Measurements from ENCODE around the gene ANTXR1. TPM values are rescaled to one million over a fixed set of nuclear protein-coding genes. Genes with fewer than 3 reads are reported as not detected.

Gene ANTXR1
- polyA plus RNA-seq, 1 experiment, result 87.1 TPM

GRCh38 chr2:69203166-69203985 is 190.4 kb downstream of the ANTXR1 start:
- TF ChIP-seq CTCF (IDR thresholded peaks at IDR 0.05; ENCODE audit: insufficient read depth, low read depth, low read length), result no peak
- POLR2A ChIA-PET, result no interaction called here
- no peak for DNase-seq (ENCODE audit: low read depth)
- peaks cover 6% of the 10 kb centered on the region for H3K36me3 ChIP-seq (ENCODE audit: control insufficient read depth, insufficient read depth, low read length)
- no peak overlapping the region for H3K4me3 ChIP-seq (ENCODE audit: low read depth, low read length)
- no peaks in the 10 kb centered on the region for H3K27me3 ChIP-seq (ENCODE audit: control insufficient read depth, insufficient read depth, low read length)
- CTCF ChIA-PET, result no interaction called here

DNA sequence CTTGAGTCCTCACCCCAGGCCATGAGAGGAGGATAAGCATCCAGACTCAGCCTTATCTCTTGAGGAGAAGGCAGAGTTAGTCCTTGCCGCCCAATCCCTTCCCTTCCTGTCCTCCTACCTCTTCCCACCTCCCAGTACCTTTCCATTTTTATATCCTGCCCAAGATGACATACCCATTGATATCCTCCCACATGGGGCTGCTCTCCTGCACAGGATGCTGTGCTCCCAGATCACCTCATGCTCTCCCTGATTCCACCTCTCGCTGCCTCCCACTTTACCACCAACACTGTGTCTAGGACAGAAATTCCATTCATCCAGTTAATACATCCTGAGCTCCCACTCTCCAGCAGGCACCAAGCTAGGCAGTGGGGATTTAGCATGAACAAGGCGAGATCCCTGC is 191.7 kb downstream of the ANTXR1 start:
- ChIA-PET POLR2A (no interaction called here), CTCF (interaction anchor here (1.2 kb wide), 1 partner anchor 102 kb away, joined by 3 read pairs; no protein-coding TSS in a partner anchor)
- no peak for DNase-seq (ENCODE audit: low read depth)
- Histone ChIP-seq H3K27me3 (ENCODE audit: control insufficient read depth, insufficient read depth, low read length) (no peaks in the 10 kb centered on the region), H3K4me3 (ENCODE audit: low read depth, low read length) (no peak overlapping the region), H3K36me3 (ENCODE audit: control insufficient read depth, insufficient read depth, low read length) (peaks cover 7% of the 10 kb centered on the region)
- no peak for TF ChIP-seq CTCF (IDR thresholded peaks at IDR 0.05; ENCODE audit: insufficient read depth, low read depth, low read length)

- no peak overlapping the region for H3K4me3 ChIP-seq (ENCODE audit: low read depth, low read length)
- no peaks in the 10 kb centered on the region for H3K27me3 ChIP-seq (ENCODE audit: control insufficient read depth, insufficient read depth, low read length)
- no peak for TF ChIP-seq CTCF (IDR thresholded peaks at IDR 0.05; ENCODE audit: insufficient read depth, low read depth, low read length)
- ChIA-PET CTCF (interaction anchor here (1.2 kb wide), 1 partner anchor 101 kb away, joined by 3 read pairs; no protein-coding TSS in a partner anchor), POLR2A (no interaction called here)
- DNase-seq (ENCODE audit: low read depth), result no peak
- H3K36me3 ChIP-seq (ENCODE audit: control insufficient read depth, insufficient read depth, low read length), result peaks cover 7% of the 10 kb centered on the region
These were observed 192.1 kb downstream of the ANTXR1 start for GRCh38 chr2:69205076-69205475.

GRCh38 chr2:69205491-69205890 is 192.5 kb downstream of the ANTXR1 start:
- ChIA-PET CTCF (no interaction called here), POLR2A (no interaction called here)
- Histone ChIP-seq H3K4me3 (ENCODE audit: low read depth, low read length) (no peak overlapping the region), H3K36me3 (ENCODE audit: control insufficient read depth, insufficient read depth, low read length) (peaks cover 7% of the 10 kb centered on the region), H3K27me3 (ENCODE audit: control insufficient read depth, insufficient read depth, low read length) (no peaks in the 10 kb centered on the region)
- no peak for TF ChIP-seq CTCF (IDR thresholded peaks at IDR 0.05; ENCODE audit: insufficient read depth, low read depth, low read length)
- no peak for DNase-seq (ENCODE audit: low read depth)

- Histone ChIP-seq H3K36me3 (ENCODE audit: control insufficient read depth, insufficient read depth, low read length) (peaks cover 5% of the 10 kb centered on the region), H3K4me3 (ENCODE audit: low read depth, low read length) (no peak overlapping the region), H3K27me3 (ENCODE audit: control insufficient read depth, insufficient read depth, low read length) (no peaks in the 10 kb centered on the region)
- ChIA-PET POLR2A (no interaction called here), CTCF (interaction anchor here (0.8 to 1.9 kb wide), 4 partner anchors 12 to 175 kb away, joined by 3 to 5 read pairs (median 4); no protein-coding TSS in a partner anchor)
- no peak for DNase-seq (ENCODE audit: low read depth)
- TF ChIP-seq CTCF (IDR thresholded peaks at IDR 0.05; ENCODE audit: insufficient read depth, low read depth, low read length), result no peak; the same call in 1 of the 2 replicates
These were observed 195.1 kb downstream of the ANTXR1 start for GRCh38 chr2:69208023-69208595.

Measured in BJ (cell line).